Measurements from ENCODE around the gene TMC4. TPM values are rescaled to one million over a fixed set of nuclear protein-coding genes. Genes with fewer than 3 reads are reported as not detected.
A peak's percentile ranks its signal among the peaks of the same experiment; 100 is the strongest.
"Not testable (repeated sequence)": the region's sequence is repeated elsewhere in the genome, so short reads cannot be mapped to it uniquely, and the experiment has no call there.

Gene TMC4
- total and polyA plus RNA-seq, 8 donors = 51.8 to 88.9 (median 59.9) TPM

DNA sequence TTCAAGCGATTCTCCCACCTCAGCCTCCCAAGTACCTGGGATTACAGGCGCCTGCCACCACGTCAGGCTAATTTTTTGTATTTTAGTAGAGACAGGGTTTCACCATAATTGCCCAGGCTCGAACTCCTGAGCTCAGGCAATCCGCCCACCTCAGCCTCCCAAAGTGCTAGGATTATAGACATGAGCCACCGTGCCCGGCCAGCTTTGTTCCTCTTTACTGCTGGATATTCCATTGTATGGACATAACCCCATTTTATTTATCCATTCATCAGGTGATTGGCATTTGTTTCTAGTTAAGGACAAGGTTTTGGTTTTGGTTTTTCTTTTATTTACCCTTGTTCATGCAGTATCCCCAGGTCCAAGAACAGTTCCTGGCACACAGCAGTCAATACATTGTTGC is 23.6 kb upstream of the TMC4 start:
- H3K36me3 ChIP-seq = peaks cover 0 to 6% (median 5%) of the 10 kb centered on the region in 3 donors
- H3K4me3 ChIP-seq = no peak overlapping the region
- intact Hi-C loops (cut with DNase I) = no loop called here
- no peak for FAIRE-seq
- no peaks in the 10 kb centered on the region for H3K9me3 ChIP-seq
- ATAC-seq = no peak
- peaks cover 0 to 11% (median 8%) of the 10 kb centered on the region in 3 donors for H3K4me1 ChIP-seq
- WGBS, 2 donors = 95 to 99% methylated on average over 7 of the region's 7 CpGs
- no peaks in the 10 kb centered on the region for H3K27me3 ChIP-seq
- TF ChIP-seq, protein P1, sequence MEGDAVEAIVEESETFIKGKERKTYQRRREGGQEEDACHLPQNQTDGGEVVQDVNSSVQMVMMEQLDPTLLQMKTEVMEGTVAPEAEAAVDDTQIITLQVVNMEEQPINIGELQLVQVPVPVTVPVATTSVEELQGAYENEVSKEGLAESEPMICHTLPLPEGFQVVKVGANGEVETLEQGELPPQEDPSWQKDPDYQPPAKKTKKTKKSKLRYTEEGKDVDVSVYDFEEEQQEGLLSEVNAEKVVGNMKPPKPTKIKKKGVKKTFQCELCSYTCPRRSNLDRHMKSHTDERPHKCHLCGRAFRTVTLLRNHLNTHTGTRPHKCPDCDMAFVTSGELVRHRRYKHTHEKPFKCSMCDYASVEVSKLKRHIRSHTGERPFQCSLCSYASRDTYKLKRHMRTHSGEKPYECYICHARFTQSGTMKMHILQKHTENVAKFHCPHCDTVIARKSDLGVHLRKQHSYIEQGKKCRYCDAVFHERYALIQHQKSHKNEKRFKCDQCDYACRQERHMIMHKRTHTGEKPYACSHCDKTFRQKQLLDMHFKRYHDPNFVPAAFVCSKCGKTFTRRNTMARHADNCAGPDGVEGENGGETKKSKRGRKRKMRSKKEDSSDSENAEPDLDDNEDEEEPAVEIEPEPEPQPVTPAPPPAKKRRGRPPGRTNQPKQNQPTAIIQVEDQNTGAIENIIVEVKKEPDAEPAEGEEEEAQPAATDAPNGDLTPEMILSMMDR (IDR thresholded peaks at IDR 0.05) = no peak
- peak in 2 of 6 donors; percentile 8 to 18 for DNase-seq
- no peak overlapping the region for H3K27ac ChIP-seq

DNA sequence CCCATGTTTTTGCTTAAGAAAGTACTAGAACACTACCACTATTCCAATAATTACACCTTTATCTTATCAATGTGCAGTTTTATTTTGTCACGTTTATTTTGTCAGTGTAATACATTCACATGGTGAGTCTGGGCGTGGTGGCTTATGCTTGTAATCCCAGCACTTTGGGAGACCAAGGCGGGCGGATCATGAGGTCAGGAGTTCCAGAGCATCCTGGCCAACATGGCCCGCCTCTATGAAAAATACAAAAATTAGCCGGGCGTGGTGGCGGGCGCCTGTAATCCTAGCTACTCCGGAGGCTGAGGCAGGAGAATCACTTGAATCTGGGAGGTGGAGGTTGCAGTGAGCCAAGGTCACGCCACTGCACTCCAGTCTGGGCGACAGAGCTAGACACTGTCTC is 21.5 kb upstream of the TMC4 start:
- FAIRE-seq; H3K36me3 ChIP-seq; H3K4me1 ChIP-seq; H3K27me3 ChIP-seq; H3K4me3 ChIP-seq; ATAC-seq; H3K27ac ChIP-seq; intact Hi-C loops (cut with DNase I); H3K9me3 ChIP-seq: not testable (repeated sequence)
- peak in 1 of 6 donors; percentile 11 for DNase-seq
- 89 to 91% methylated on average over 12 of the region's 12 CpGs for WGBS, 2 donors

DNA sequence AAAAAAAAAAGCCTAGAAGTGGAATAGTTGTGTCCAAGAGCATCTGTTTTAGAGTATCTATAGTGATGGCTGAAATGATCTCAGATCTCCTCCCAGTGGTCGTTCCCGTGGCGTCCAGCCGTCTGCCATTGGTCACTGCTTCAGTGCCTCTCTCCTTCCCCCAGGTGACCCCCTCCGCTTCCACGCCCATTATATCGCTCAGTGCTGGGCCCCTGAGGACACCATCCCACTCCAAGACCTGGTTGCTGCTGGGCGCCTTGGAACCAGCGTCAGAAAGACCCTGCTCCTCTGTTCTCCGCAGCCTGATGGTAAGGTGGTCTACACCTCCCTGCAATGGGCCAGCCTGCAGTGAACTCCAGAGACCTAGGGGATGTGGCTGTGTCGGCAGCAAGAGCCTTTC is 20.1 kb upstream of the TMC4 start:
- Histone ChIP-seq H3K27ac (no peak overlapping the region), H3K27me3 (no peaks in the 10 kb centered on the region), H3K9me3 (no peaks in the 10 kb centered on the region), H3K4me1 (peaks cover 3 to 16% (median 14%) of the 10 kb centered on the region in 3 donors), H3K36me3 (peaks cover 0 to 6% (median 5%) of the 10 kb centered on the region in 3 donors), H3K4me3 (no peak overlapping the region)
- intact Hi-C loops (cut with DNase I) = no loop called here
- FAIRE-seq (no peak), DNase-seq (peak in 2 of 6 donors; percentile 32 to 48), ATAC-seq (no peak)
- TF ChIP-seq, protein P1 (IDR thresholded peaks at IDR 0.05) = no peak
- WGBS, 2 donors = 88 to 92% methylated on average over 11 of the region's 11 CpGs

DNA sequence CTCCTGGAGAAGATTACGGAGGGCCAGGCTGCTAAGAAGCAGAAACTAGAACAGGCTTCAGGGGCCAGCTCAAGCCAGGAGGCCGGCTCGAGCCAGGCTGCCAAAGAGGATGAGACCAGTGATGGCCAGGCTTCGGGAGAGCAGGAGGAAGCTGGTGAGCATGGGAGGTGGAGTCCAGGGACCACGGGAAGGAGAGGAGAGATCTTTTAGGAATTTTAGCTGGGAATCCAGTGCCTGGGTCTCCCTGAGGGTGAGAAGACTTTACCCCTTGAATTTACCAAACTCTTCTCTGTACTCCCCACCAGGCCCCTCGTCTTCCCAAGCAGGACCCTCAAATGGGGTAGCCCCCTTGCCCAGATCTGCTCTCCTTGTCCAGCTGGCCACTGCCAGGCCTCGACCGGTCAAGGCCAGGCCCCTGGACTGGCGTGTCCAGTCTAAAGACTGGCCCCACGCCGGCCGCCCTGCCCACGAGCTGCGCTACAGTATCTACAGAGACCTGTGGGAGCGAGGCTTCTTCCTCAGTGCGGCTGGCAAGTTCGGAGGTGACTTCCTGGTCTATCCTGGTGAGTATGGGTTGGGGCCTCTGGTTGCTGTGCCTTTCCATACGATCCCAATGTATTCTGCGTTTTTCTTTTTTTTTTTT is 19.0 kb upstream of the TMC4 start:
- FAIRE-seq (no peak), DNase-seq (peak in 2 of 6 donors; percentile 64 to 77), ATAC-seq (no peak)
- peak overlapping the region; percentile 62 to 91 (median 78) for H3K4me3 ChIP-seq
- H3K9me3 ChIP-seq = no peaks in the 10 kb centered on the region
- WGBS, 2 donors = 52% methylated on average over 19 of the region's 19 CpGs
- peak overlapping the region; percentile 98 to 100 (median 99) for H3K27ac ChIP-seq
- no peaks in the 10 kb centered on the region for H3K27me3 ChIP-seq
- H3K36me3 ChIP-seq = peaks cover 0 to 6% (median 5%) of the 10 kb centered on the region in 3 donors
- TF ChIP-seq, protein P1 (IDR thresholded peaks at IDR 0.05) = no peak
- intact Hi-C loops (cut with DNase I) = no loop called here
- H3K4me1 ChIP-seq = peaks cover 13 to 22% (median 21%) of the 10 kb centered on the region in 3 donors

DNA sequence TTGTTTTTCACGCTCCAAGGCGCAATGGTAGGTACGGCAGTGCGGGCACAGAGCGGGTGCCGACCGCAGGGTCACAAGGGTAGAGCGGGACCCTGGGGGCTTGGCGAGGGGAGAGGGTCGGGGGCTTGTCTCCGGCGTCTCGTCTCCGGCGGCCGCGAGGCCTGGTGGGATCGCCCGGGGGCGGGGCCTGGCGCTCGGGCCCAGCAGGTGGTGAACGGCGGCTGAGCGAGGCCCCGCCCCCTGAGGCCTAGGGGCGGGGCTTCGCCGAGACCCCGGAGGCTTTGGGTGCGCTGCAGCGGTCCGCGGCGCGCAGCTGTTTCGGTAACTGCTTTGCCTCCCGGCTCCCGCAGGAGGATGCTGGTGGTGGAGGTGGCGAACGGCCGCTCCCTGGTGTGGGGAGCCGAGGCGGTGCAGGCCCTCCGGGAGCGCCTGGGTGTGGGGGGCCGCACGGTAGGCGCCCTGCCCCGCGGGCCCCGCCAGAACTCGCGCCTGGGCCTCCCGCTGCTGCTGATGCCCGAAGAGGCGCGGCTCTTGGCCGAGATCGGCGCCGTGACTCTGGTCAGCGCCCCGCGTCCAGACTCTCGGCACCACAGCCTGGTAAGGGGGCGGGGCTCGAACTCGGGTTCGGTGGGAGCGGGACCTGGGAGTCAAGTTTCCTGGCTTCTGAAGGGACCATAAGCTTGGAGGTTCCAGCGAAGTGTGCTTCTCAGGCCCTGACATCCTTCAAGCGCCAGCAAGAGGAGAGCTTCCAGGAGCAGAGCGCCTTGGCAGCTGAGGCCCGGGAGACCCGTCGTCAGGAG is 18.3 kb upstream of the TMC4 start, which contains the start of gene TSEN34:
TSS of gene TSEN34 (plus strand) at position 298 of the 800 bp plus-strand sequence. CDS start at position 355, 57 bp downstream.
- H3K36me3 ChIP-seq = peaks cover 0 to 6% (median 5%) of the 10 kb centered on the region in 3 donors
- no peaks in the 10 kb centered on the region for H3K9me3 ChIP-seq
- no peak for FAIRE-seq
- TF ChIP-seq, protein P1 (IDR thresholded peaks at IDR 0.05) = no peak
- 0 to 1% methylated on average over 71 to 77 of the region's 77 CpGs for WGBS, 2 donors
- peak in 5 of 6 donors; percentile 71 to 96 (median 94) for DNase-seq
- ATAC-seq = peak; percentile 40 to 57 (median 50)
- intact Hi-C loops (cut with DNase I) = no loop called here
- peaks cover 17 to 27% (median 22%) of the 10 kb centered on the region in 3 donors for H3K4me1 ChIP-seq
- peak within 1 kb of the TSS; percentile 98 to 100 (median 99) for H3K27ac ChIP-seq
- H3K4me3 ChIP-seq = peak within 1 kb of the TSS; percentile 62 to 91 (median 78)
- no peaks in the 10 kb centered on the region for H3K27me3 ChIP-seq

Measured in pancreas (tissue), 10 donors.